Measurements from ENCODE around the gene ST6GALNAC3. TPM values are rescaled to one million over a fixed set of nuclear protein-coding genes. Genes with fewer than 3 reads are reported as not detected.

The ST6GALNAC3 gene
- total RNA-seq, 1 experiment from 2014 or later, result 2.2 TPM

DNA sequence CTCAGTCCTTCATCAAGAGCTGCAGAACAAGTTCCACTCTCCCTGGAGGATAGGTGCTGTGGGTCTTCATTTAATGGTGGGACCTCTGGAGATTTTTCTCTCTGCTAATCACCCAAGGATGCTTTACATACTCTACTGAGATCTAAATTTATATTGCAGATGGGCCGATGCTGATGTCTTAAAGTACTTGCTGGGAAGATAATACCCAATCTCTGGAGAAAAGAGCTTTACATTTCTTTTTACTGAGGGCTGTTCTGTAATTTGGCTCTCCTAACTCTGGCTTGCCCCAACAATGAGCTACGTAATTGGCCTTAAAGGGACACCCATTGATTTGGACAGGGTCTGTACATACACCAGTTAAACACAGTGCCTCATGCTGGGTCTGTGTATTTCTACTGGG is 86.9 kb downstream of the ST6GALNAC3 start:
- ATAC-seq (no peak), DNase-seq (ENCODE audit: low read depth, low spot score) (no peak)
- no peak for TF ChIP-seq CBX3 (IDR thresholded peaks at IDR 0.05; ENCODE audit: low read depth)
- TF ChIP-seq, protein P1, sequence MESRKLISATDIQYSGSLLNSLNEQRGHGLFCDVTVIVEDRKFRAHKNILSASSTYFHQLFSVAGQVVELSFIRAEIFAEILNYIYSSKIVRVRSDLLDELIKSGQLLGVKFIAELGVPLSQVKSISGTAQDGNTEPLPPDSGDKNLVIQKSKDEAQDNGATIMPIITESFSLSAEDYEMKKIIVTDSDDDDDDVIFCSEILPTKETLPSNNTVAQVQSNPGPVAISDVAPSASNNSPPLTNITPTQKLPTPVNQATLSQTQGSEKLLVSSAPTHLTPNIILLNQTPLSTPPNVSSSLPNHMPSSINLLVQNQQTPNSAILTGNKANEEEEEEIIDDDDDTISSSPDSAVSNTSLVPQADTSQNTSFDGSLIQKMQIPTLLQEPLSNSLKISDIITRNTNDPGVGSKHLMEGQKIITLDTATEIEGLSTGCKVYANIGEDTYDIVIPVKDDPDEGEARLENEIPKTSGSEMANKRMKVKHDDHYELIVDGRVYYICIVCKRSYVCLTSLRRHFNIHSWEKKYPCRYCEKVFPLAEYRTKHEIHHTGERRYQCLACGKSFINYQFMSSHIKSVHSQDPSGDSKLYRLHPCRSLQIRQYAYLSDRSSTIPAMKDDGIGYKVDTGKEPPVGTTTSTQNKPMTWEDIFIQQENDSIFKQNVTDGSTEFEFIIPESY (IDR thresholded peaks at IDR 0.05; ENCODE audit: extremely low read depth, insufficient replicate concordance, low read length), result no peak
- TF ChIP-seq SP1 (IDR thresholded peaks at IDR 0.05; ENCODE audit: low read depth), result no peak
- no peak for TF ChIP-seq SRF (IDR thresholded peaks at IDR 0.05; ENCODE audit: low read depth)
- TF ChIP-seq, protein P2, sequence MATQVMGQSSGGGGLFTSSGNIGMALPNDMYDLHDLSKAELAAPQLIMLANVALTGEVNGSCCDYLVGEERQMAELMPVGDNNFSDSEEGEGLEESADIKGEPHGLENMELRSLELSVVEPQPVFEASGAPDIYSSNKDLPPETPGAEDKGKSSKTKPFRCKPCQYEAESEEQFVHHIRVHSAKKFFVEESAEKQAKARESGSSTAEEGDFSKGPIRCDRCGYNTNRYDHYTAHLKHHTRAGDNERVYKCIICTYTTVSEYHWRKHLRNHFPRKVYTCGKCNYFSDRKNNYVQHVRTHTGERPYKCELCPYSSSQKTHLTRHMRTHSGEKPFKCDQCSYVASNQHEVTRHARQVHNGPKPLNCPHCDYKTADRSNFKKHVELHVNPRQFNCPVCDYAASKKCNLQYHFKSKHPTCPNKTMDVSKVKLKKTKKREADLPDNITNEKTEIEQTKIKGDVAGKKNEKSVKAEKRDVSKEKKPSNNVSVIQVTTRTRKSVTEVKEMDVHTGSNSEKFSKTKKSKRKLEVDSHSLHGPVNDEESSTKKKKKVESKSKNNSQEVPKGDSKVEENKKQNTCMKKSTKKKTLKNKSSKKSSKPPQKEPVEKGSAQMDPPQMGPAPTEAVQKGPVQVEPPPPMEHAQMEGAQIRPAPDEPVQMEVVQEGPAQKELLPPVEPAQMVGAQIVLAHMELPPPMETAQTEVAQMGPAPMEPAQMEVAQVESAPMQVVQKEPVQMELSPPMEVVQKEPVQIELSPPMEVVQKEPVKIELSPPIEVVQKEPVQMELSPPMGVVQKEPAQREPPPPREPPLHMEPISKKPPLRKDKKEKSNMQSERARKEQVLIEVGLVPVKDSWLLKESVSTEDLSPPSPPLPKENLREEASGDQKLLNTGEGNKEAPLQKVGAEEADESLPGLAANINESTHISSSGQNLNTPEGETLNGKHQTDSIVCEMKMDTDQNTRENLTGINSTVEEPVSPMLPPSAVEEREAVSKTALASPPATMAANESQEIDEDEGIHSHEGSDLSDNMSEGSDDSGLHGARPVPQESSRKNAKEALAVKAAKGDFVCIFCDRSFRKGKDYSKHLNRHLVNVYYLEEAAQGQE (IDR thresholded peaks at IDR 0.05; ENCODE audit: low read depth), result no peak
- TF ChIP-seq POLR2A (IDR thresholded peaks at IDR 0.05; ENCODE audit: borderline replicate concordance, extremely low read depth, insufficient read depth, insufficient read length), result no peak
- TF ChIP-seq YY1 (IDR thresholded peaks at IDR 0.05; ENCODE audit: extremely low read depth, insufficient replicate concordance, low read depth, low read length), result no peak
- TF ChIP-seq, protein P3, sequence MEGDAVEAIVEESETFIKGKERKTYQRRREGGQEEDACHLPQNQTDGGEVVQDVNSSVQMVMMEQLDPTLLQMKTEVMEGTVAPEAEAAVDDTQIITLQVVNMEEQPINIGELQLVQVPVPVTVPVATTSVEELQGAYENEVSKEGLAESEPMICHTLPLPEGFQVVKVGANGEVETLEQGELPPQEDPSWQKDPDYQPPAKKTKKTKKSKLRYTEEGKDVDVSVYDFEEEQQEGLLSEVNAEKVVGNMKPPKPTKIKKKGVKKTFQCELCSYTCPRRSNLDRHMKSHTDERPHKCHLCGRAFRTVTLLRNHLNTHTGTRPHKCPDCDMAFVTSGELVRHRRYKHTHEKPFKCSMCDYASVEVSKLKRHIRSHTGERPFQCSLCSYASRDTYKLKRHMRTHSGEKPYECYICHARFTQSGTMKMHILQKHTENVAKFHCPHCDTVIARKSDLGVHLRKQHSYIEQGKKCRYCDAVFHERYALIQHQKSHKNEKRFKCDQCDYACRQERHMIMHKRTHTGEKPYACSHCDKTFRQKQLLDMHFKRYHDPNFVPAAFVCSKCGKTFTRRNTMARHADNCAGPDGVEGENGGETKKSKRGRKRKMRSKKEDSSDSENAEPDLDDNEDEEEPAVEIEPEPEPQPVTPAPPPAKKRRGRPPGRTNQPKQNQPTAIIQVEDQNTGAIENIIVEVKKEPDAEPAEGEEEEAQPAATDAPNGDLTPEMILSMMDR (IDR thresholded peaks at IDR 0.05 in 2 of 3, conservative IDR thresholded peaks at IDR 0.05 in 1 of 3; ENCODE audit: borderline replicate concordance in 1 of 3, insufficient read depth in 1 of 3, low read depth in 2 of 3, low read length in 2 of 3), result no peak
- TF ChIP-seq, protein P4, sequence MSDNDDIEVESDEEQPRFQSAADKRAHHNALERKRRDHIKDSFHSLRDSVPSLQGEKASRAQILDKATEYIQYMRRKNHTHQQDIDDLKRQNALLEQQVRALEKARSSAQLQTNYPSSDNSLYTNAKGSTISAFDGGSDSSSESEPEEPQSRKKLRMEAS (IDR thresholded peaks at IDR 0.05), result no peak
- TF ChIP-seq POLR2AphosphoS5 (IDR thresholded peaks at IDR 0.05; ENCODE audit: low read depth, low read length), result no peak
- no peak for TF ChIP-seq EZH2 (IDR thresholded peaks at IDR 0.05)
- TF ChIP-seq EGR1 (IDR thresholded peaks at IDR 0.05; ENCODE audit: low read depth), result no peak
- no peaks in the 10 kb centered on the region for H3K79me2 ChIP-seq (ENCODE audit: insufficient read depth, low read length)
- H4K20me1 ChIP-seq (ENCODE audit: insufficient read depth), result no peaks in the 10 kb centered on the region
- no peak overlapping the region for H2AFZ ChIP-seq (ENCODE audit: low read depth, low read length, poor library complexity, severe bottlenecking)
- no peaks in the 10 kb centered on the region for H3K9me3 ChIP-seq (ENCODE audit: control insufficient read depth in 1 of 2, insufficient read depth in 1 of 2, low read depth in 1 of 2, low read length in 2 of 2)
- H3K4me1 ChIP-seq (ENCODE audit: control insufficient read depth in 1 of 2, insufficient read depth in 2 of 2, low read length in 2 of 2), result peaks cover 3 to 23% of the 10 kb centered on the region in 2 experiments; a peak in 3 of 4 replicates
- ChIA-PET CTCF (no interaction called here), POLR2A (no interaction called here), RAD21 (ENCODE audit: low non-redundant PET in 1 of 2, low total read pairs in 2 of 2, uncharacterized antibody in 2 of 2, unreplicated experiment in 2 of 2) (no interaction called here)
- no peak overlapping the region for H3K4me2 ChIP-seq (ENCODE audit: low read length)
- no TSS peak for BruUV-seq (replicated peaks)
- no peak overlapping the region for H3K27ac ChIP-seq (ENCODE audit: low read depth, low read length)
- intact Hi-C loops (cut with micrococcal nuclease), result no loop called here
- no peak overlapping the region for H3K9ac ChIP-seq (ENCODE audit: low read length)
- H3K4me3 ChIP-seq (replicated peaks in 1 of 2; ENCODE audit: low read depth in 1 of 2, low read length in 2 of 2), result no peak overlapping the region
- no peaks in the 10 kb centered on the region for H3K27me3 ChIP-seq (ENCODE audit: insufficient read depth, low read length)
- H3K36me3 ChIP-seq (ENCODE audit: control insufficient read depth in 1 of 2, insufficient read depth in 2 of 2, low read length in 2 of 2), result no peaks in the 10 kb centered on the region
- H3K9me2 ChIP-seq (ENCODE audit: insufficient read depth), result no peaks in the 10 kb centered on the region

All from HCT116 (cell line).